DND-41 (cell line): ENCODE results near the gene PCK1.

Experiments used
- ATAC-seq: fragments of 200-7000 bp; cut with Tn5 transposase; 3 replicates; pipeline ENCODE4 v1.9.1; 2021; ENCODE audit warnings: low read depth; ENCODE audit not compliant: insufficient read depth
- DNase-seq: peaks from one replicate; pipeline ENCODE4 v3.0.0-alpha.2; 2020
- H2AFZ ChIP-seq: 2 replicates; pipeline ENCODE4 v1.6.0; 2012; ENCODE audit warnings: low read depth, low read length
- H3K27ac ChIP-seq: 2 replicates; pipeline ENCODE4 v1.5.1; 2012; ENCODE audit warnings: low read length, inconsistent platforms
- H3K27me3 ChIP-seq: fragments of 200-600 bp; sonication (generic); 2 replicates; pipeline ENCODE4 v1.6.0; 2012; ENCODE audit warnings: low read length, mild to moderate bottlenecking, inconsistent platforms; ENCODE audit not compliant: insufficient read depth, poor library complexity
- H3K36me3 ChIP-seq: 2 replicates; pipeline ENCODE4 v1.5.1; 2012; ENCODE audit warnings: low read length, inconsistent platforms; ENCODE audit not compliant: insufficient read depth
- H3K4me1 ChIP-seq: 2 replicates; pipeline ENCODE4 v1.5.1; 2012; ENCODE audit warnings: mild to moderate bottlenecking, low read length; ENCODE audit not compliant: insufficient read depth
- H3K4me2 ChIP-seq: 2 replicates; pipeline ENCODE4 v1.6.0; 2012; ENCODE audit warnings: mild to moderate bottlenecking, moderate library complexity, low read length, inconsistent platforms; ENCODE audit not compliant: insufficient read depth
- H3K4me3 ChIP-seq, 2 experiments: fragments of 200-600 bp in 1 of 2; shearing (Covaris generic) in 1 of 2; 2 replicates each; pipeline ENCODE4 v1.5.1; 2012 to 2016; ENCODE audit warnings: inconsistent platforms in 2 of 2, low read length in 2 of 2, mild to moderate bottlenecking in 2 of 2, low read depth in 1 of 2, moderate library complexity in 1 of 2
- H3K79me2 ChIP-seq: 2 replicates; pipeline ENCODE4 v1.6.0; 2012; ENCODE audit warnings: low read length, inconsistent platforms; ENCODE audit not compliant: insufficient read depth
- H3K9ac ChIP-seq: 2 replicates; pipeline ENCODE4 v1.6.0; 2012; ENCODE audit warnings: low read depth, mild to moderate bottlenecking, inconsistent platforms, low read length, moderate library complexity
- H3K9me3 ChIP-seq: 2 replicates; pipeline ENCODE4 v1.5.1; 2012; ENCODE audit warnings: low read length, moderate library complexity, mild to moderate bottlenecking, inconsistent platforms; ENCODE audit not compliant: insufficient read depth, severe bottlenecking
- H4K20me1 ChIP-seq: 2 replicates; pipeline ENCODE4 v1.6.0; 2012; ENCODE audit warnings: low read length; ENCODE audit not compliant: insufficient read depth
- CTCF ChIP-seq: IDR thresholded peaks from 2 replicates; pipeline ENCODE4 v1.5.1; 2012; ENCODE audit warnings: borderline replicate concordance, low read length, moderate library complexity, mild to moderate bottlenecking; ENCODE audit not compliant: poor library complexity, severe bottlenecking; ENCODE audit errors: extremely low read depth
- EZH2 ChIP-seq: IDR thresholded peaks from 3 replicates; pipeline ENCODE4 v1.6.1; 2012; ENCODE audit warnings: borderline replicate concordance, low read depth, mild to moderate bottlenecking, moderate library complexity, low read length, inconsistent platforms; ENCODE audit not compliant: severe bottlenecking

PCK1 gene

DNA sequence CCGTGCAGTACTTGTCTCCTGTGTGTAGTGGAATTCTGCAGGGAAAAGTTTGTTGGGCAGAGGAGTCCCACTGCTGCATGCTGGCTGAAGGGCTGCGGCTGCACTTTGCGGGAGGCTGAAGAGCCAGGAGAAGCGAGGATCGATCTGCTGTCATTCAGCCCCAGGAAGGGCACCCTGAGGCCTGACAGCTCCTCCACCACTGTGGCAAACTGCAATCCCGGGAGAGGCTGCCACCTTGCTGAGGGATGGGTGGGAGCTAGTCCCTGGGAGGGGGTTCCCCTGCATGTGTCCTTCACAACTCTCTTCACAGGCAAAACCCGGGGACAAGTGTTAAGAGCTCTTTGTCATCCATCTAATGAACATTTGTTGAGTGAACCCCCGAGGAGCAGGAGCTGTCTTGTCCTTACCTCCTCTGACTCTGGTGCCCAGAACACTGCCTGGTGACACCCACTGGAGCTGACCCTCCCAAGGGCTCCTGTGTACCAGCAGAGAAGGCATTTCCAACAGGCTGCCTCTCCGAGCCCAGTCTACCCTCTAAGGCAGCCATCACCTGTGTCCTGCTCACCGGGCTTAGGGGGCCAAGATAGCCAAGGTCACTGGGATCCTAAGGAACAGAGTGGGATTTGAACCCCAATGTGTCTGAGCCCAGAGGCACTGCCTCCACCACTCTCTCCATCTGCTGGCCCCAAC is 17.7 kb downstream of the PCK1 start:
- Histone ChIP-seq H4K20me1 (peaks cover 20% of the 10 kb centered on the region), H3K27ac (no peak overlapping the region), H3K4me2 (no peak overlapping the region), H3K27me3 (peaks cover 28% of the 10 kb centered on the region), H3K9me3 (no peaks in the 10 kb centered on the region), H3K36me3 (no peaks in the 10 kb centered on the region), H2AFZ (no peak overlapping the region), H3K4me3 (no peak overlapping the region), H3K4me1 (no peaks in the 10 kb centered on the region), H3K9ac (no peak overlapping the region), H3K79me2 (no peaks in the 10 kb centered on the region)
- no peak for ATAC-seq
- TF ChIP-seq CTCF (no peak), EZH2 (no peak)
- DNase-seq = no peak

DNA sequence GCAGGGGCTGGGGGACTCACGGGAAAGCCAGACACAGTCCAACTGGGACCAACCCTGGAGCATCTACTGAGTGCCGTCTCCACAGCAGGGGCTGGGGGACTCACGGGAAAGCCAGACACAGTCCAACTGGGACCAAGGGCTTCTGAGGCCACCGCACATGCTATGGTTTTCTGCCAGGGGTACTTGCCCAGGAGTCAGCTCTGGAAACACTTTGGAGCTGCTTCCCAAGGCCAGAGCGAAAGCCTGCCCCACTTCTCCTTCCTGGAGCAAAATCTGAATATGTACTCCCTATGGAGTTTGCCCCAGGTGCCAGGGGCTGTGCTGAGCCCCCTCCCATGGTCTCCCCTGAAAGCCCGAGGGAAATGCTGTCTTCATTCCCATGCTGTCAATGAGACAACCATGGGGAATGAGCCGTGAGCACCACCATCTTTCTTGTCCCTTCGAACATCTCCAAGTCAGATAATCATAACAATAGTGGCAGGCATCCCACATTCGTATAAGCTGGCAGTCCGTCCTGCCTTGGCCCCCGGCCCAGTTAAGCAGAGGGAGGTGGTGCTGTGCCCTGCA is 18.5 kb downstream of the PCK1 start:
- H3K36me3 ChIP-seq = no peaks in the 10 kb centered on the region
- peaks cover 22% of the 10 kb centered on the region for H3K27me3 ChIP-seq
- H3K79me2 ChIP-seq = no peaks in the 10 kb centered on the region
- H3K4me2 ChIP-seq = no peak overlapping the region
- DNase-seq = no peak
- H3K9me3 ChIP-seq = no peaks in the 10 kb centered on the region
- H3K4me1 ChIP-seq = no peaks in the 10 kb centered on the region
- no peak overlapping the region for H3K9ac ChIP-seq
- H3K27ac ChIP-seq = no peak overlapping the region
- H3K4me3 ChIP-seq = no peak overlapping the region
- no peak for ATAC-seq
- H4K20me1 ChIP-seq = peaks cover 20% of the 10 kb centered on the region
- H2AFZ ChIP-seq = no peak overlapping the region
- TF ChIP-seq CTCF (no peak), EZH2 (no peak)

DNA sequence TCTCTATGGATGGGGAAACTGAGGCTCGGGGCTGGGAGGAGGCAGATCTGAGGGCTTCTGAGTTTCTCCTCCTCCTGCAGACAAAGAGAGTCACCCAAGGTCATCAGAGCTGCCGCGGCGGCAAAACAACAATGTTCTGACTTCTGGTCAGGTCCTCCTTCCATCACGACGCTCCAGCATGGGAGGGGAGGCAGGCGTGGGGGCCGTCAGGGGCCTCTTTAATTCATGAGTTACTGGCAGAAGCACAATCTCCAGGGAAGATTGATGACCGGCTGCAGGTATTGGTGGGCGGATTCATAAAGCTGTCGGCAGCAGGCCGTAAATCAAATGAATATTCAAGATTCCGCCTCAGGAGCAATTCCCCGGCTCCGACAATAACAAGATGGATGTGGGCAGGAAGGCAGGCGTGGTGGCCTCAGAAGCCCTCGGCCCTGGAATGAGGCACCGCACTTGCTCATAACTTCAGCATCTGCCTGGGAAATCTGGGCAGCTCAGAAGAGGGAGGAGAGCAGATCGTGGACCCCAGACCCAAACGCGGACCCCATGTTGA is 19.1 kb downstream of the PCK1 start:
- Histone ChIP-seq H3K9ac (no peak overlapping the region), H3K79me2 (no peaks in the 10 kb centered on the region), H3K9me3 (no peaks in the 10 kb centered on the region), H4K20me1 (peaks cover 20% of the 10 kb centered on the region), H3K4me2 (no peak overlapping the region), H3K36me3 (no peaks in the 10 kb centered on the region), H2AFZ (no peak overlapping the region), H3K4me3 (no peak overlapping the region), H3K27me3 (peaks cover 23% of the 10 kb centered on the region), H3K4me1 (no peaks in the 10 kb centered on the region), H3K27ac (no peak overlapping the region)
- DNase-seq (no peak), ATAC-seq (no peak)
- TF ChIP-seq EZH2 = no peak
- TF ChIP-seq CTCF = no peak
